GM08714 (cell line): Measurements from ENCODE around the gene CCDC59.

Experiments used
- H3K4me3 ChIP-seq: fragments of 200-500 bp; sonication (Bioruptor generic); 2 replicates; pipeline ENCODE4 v1.5.1; 2014; ENCODE audit warnings: mild to moderate bottlenecking, low read length, inconsistent platforms
- ZNF274 ChIP-seq: IDR thresholded peaks from 2 replicates; pipeline ENCODE4 v1.6.1; 2012; ENCODE audit warnings: mild to moderate bottlenecking, low read depth, low read length

The CCDC59 gene

DNA sequence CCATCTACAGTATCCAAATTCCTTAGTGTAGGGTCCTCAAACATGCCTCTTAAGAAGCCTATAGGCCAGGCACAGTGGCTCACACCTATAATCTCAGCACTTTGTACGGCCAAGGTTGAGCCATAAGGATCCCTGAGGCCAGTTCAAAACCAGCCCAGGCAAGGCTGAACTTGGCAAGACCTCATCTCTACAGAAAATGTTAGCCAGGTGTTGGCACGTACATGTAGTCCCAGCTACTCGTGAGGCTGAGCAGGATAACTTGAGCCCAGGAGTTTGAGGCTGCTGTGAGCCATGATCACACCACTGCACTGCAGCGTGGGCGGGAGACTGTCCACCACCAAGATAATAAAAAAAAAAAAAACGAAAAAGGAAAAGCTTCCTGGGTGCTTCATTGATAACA, 6.8 kb downstream of the CCDC59 start:
- no peak for TF ChIP-seq ZNF274
- no peak overlapping the region for H3K4me3 ChIP-seq

DNA sequence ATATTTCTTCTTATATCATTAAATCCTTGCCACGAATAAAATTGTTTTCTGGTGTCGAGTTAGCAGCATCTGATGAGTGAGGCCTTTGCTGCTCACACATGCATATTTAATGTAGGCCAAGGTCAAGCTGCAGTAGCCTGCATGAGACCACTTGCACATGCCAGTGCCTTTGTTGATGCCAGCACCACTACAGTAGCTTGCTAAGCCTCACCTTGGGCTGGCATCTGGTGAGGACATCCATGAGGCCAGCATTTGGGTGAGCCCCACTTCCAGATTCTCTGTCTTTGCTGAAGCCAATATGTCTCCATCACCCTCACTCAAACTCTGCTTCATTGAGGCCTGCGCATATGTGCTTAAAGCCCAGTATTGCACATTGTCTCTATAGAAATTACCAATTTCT, 8.0 kb downstream of the CCDC59 start:
- H3K4me3 ChIP-seq: no peak overlapping the region
- no peak for TF ChIP-seq ZNF274

DNA sequence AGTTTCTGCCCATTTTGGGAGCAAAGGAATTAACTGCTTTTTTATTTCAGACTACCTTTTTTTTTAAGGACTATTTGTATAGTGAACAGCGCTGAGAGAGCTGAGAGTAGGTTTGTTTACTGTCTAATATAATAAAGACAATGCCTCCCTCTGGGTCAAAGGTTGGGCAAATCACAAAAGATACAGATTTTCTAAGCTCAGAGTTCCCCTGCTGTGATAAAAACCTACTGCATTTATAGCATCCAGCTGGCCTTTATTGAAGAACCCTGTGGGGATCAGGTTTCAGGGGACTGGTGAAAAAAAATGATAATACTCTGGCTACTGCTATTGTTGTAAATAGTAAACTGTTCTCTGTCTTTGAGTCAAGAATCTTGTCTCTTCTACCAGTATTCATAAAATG, 28.7 kb downstream of the CCDC59 start:
- no peak for TF ChIP-seq ZNF274
- H3K4me3 ChIP-seq: no peak overlapping the region

DNA sequence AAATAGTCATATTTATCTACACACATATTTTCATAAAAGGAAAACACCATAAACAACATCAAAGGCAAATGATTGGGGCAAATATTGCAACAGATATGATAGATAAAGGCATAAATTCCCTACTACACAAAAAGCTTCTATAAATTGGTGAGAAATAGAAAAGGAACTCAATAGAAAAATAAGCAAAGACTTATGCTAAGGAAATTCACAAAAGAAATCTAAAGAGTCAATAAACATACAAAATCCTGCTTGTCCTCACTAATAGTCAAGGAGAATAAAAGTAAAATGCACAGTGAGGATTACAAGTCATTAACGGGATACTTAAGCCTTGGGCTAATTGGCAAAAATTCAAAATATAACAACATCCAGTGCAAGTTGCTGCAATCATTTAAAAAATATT, 30.3 kb downstream of the CCDC59 start:
- no peak overlapping the region for H3K4me3 ChIP-seq
- TF ChIP-seq ZNF274: no peak

DNA sequence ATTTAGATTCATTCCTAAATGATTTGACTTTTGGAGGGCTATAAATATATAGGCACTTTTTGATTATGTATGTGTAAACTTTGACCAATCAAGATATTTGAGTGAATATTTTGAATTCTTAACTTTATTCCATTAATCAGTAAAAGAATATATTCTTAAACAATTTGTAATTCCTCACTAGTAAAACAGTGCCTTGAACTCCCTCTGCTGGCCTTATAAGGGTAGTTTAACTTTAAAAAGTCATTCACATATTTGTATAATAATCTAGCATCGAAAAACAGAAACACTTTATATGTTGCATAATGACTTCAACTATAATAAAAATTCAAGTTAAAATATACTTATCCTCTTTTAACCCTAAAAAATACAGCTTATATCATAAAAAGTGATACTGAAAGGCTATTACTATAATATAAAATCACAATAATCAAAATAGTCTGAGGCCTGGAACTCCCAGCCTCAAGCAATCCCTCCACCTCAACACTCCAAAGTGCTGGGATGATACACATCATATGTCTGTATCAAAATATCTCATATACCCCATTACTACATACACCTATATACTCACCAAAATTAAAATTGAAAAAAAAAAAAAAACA, 31.2 kb downstream of the CCDC59 start:
- no peak for TF ChIP-seq ZNF274
- H3K4me3 ChIP-seq: no peak overlapping the region

DNA sequence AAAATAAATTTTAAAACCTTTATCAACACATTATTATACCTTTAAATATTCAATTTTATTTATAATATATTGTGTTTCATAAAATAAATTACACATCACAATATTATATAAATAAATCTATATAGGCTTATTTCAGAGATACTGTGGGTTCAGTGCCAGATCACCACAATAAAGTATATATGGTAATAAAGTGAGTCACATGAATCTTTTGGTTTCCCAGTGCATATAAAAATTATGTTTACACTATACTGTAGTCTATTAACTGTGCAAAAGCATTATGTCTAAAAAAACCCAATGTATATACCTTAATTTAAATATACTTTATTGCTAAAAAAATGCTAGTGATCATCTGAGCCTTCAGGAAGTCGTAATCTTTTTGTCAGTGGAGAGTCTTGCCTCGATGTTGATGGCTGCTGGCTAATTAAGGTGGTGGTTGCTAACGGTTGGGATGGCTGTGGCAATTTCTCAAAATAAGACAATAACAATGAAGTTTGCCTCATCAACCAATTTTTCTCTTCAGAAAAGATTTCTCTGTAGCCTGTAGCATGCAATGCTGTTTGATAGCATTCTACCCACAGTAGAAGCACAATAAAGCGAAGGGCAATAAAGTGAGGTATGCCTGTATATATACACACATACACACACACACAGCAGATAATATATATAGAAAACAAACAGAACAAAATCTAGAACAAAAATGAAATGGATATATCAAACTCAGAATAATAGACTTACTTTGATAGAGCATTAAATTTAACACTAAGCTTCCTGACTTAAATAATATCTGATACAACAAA, 32.4 kb downstream of the CCDC59 start:
- TF ChIP-seq ZNF274: no peak
- H3K4me3 ChIP-seq: no peak overlapping the region

DNA sequence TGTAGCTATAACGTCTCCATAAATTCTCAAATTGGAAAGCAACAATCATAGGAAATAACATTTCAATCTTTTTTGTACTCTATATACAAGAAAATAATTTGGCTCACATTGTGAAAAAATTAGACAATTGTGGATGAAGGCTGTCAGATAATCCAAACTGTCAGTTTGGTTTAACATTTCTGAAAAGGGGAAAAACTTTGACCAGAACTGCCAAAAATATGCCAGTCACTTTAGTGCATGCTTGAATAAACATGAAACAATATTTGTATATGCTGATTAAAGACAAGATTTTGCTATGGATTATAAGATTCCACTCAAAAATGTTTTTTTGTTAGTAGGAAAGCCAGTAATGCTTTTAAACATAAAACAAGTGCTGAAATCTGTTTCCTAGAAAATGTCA, 38.9 kb downstream of the CCDC59 start:
- no peak overlapping the region for H3K4me3 ChIP-seq
- no peak for TF ChIP-seq ZNF274

DNA sequence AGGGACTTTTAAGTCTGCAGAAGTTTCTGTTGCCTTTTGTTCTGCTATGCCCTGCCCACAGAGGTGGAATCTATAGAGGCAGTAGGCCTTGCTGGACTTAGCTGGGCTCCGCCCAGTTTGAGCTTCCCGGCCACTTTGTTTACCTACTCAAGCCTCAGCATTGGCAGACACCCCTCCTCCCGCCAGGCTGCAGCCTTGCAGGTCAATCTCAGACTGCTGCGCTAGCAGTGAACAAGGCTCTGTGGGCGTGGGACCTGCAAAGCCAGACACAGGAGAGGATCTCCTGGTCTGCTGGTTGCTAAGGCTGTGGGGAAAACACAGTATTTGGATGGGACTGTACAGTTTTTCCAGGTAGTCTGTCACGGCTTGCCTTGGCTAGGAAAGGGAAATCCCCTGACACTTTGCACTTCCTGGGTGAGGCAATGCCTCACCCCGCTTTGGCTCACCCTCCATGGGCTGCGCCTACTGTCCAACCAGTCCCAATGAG, 43.7 kb downstream of the CCDC59 start:
- no peak for TF ChIP-seq ZNF274
- H3K4me3 ChIP-seq: no peak overlapping the region
